H1 (cell line): ENCODE measurements around the gene SUCLG2. TPM values are rescaled to one million over a fixed set of nuclear protein-coding genes. Genes with fewer than 3 reads are reported as not detected.

ENCODE experiments used
- BCL11A ChIP-seq, 2 experiments: IDR thresholded peaks; one replicate each; pipeline ENCODE4 v1.6.1; 2011; ENCODE audit warnings: low read depth in 2 of 2, low read length in 2 of 2, mild to moderate bottlenecking in 2 of 2
- EGR1 ChIP-seq: IDR thresholded peaks from 2 replicates; pipeline ENCODE4 v1.6.1; 2011; ENCODE audit warnings: low read depth, low read length, borderline replicate concordance
- NANOG ChIP-seq: IDR thresholded peaks from 2 replicates; pipeline ENCODE4 v1.6.1; 2011; ENCODE audit warnings: low read length, low read depth, mild to moderate bottlenecking, inconsistent platforms; ENCODE audit not compliant: insufficient read depth, poor library complexity, severe bottlenecking
- POLR2AphosphoS5 ChIP-seq: IDR thresholded peaks from 2 replicates; pipeline ENCODE4 v1.6.1; 2011; ENCODE audit warnings: low read depth, low read length
- polyA plus RNA-seq, 7 experiments: library from polyadenylated mRNA; depleted of rRNA in 3 of 7; stranded (reverse) in 5 of 7; unstranded in 2 of 7; fragments of >200 nt in 5 of 7; fragments of 200-250 nt in 2 of 7; gene quantifications; 1 replicate in 5 of 7; 2 replicates in 1 of 7; 4 replicates in 1 of 7; pipeline versions ENCODE4 v1.2.1 to v1.2.3, GENCODE V29; 2011 to 2013; ENCODE audit warnings: missing spikeins in 2 of 7, mixed read lengths in 2 of 7
- total RNA-seq: library from RNA; stranded (reverse); fragmentation: NEBNext Ultra II Directional; extraction: Animal tissue kit (Norgen Biotek cat#: 25700); gene quantifications from 2 replicates; pipeline ENCODE4 v1.2.1, GENCODE V29; 2021

Gene SUCLG2
- total and polyA plus RNA-seq, 2 of the 8 experiments (the other 6 are each of a cell fraction or from before 2014, with no cell fraction given): 12.9 to 46.2 TPM

DNA sequence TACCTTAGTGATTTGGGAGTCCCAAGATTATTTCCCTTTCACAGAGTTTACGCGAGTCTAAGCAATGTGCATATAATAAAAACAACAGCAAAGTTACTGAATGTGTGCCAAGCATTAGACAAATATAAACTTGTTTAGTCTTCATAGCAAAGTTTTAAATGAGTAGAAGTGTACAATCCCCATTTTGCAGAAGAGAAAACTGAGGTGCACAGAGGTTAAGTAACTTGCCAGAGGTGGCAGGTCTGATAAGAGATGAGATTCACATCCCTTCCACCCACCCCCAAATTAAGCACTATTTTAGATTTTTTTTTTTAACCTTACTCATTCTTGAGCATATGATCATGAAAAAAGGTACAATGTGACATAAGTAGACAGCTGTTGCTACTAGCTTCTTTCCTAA lies 2.2 kb upstream of the SUCLG2 start (continued):
- TF ChIP-seq BCL11A (IDR thresholded peaks at IDR 0.05; ENCODE audit: low read depth in 2 of 2, low read length in 2 of 2) (no peak), EGR1 (no peak), NANOG (no peak), POLR2AphosphoS5 (no peak)
